ENCODE measurements around the gene SYNJ2BP.

SYNJ2BP gene

GRCh38 chr14:70391493-70392391, 25.1 kb downstream of the SYNJ2BP start:
- no peak for DNase-seq (ENCODE audit: low read depth in 2 of 2)

- DNase-seq (ENCODE audit: low read depth in 2 of 2), result no peak
Observed at GRCh38 chr14:70382536-70382935, 34.4 kb downstream of the SYNJ2BP start.

- DNase-seq (ENCODE audit: low read depth in 2 of 2), result no peak
Observed at GRCh38 chr14:70380824-70381223, 36.1 kb downstream of the SYNJ2BP start.

GRCh38 chr14:70378696-70379095, 38.2 kb downstream of the SYNJ2BP start:
- no peak for DNase-seq (ENCODE audit: low read depth in 2 of 2)

All from stimulated activated CD4-positive, alpha-beta T cell treated with anti-CD3 and anti-CD28 coated beads, Interleukin-1b, Interleukin-23, amount 100 ng/mL, for 1 hour (primary cell).